Measurements from ENCODE around the gene LDLRAD4.

Gene LDLRAD4

GRCh38 chr18:13470516-13471197, 252.1 kb downstream of the LDLRAD4 start:
- TF ChIP-seq, protein P1, sequence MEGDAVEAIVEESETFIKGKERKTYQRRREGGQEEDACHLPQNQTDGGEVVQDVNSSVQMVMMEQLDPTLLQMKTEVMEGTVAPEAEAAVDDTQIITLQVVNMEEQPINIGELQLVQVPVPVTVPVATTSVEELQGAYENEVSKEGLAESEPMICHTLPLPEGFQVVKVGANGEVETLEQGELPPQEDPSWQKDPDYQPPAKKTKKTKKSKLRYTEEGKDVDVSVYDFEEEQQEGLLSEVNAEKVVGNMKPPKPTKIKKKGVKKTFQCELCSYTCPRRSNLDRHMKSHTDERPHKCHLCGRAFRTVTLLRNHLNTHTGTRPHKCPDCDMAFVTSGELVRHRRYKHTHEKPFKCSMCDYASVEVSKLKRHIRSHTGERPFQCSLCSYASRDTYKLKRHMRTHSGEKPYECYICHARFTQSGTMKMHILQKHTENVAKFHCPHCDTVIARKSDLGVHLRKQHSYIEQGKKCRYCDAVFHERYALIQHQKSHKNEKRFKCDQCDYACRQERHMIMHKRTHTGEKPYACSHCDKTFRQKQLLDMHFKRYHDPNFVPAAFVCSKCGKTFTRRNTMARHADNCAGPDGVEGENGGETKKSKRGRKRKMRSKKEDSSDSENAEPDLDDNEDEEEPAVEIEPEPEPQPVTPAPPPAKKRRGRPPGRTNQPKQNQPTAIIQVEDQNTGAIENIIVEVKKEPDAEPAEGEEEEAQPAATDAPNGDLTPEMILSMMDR (IDR thresholded peaks at IDR 0.05) = no peak
- Histone ChIP-seq H3K4me1 (no peaks in the 10 kb centered on the region), H3K4me2 (ENCODE audit: low read length) (no peak overlapping the region), H3K36me3 (ENCODE audit: control insufficient read depth, insufficient read depth, low read length) (no peaks in the 10 kb centered on the region), H3K9me3 (ENCODE audit: control insufficient read depth, low read length) (no peaks in the 10 kb centered on the region), H3K27me3 (ENCODE audit: control insufficient read depth, insufficient read depth, low read length) (no peaks in the 10 kb centered on the region), H2AFZ (no peak overlapping the region), H3K27ac (no peak overlapping the region), H3K4me3 (ENCODE audit: low read depth, low read length) (no peak overlapping the region), H3K9ac (no peak overlapping the region), H3K79me2 (no peaks in the 10 kb centered on the region)

DNA sequence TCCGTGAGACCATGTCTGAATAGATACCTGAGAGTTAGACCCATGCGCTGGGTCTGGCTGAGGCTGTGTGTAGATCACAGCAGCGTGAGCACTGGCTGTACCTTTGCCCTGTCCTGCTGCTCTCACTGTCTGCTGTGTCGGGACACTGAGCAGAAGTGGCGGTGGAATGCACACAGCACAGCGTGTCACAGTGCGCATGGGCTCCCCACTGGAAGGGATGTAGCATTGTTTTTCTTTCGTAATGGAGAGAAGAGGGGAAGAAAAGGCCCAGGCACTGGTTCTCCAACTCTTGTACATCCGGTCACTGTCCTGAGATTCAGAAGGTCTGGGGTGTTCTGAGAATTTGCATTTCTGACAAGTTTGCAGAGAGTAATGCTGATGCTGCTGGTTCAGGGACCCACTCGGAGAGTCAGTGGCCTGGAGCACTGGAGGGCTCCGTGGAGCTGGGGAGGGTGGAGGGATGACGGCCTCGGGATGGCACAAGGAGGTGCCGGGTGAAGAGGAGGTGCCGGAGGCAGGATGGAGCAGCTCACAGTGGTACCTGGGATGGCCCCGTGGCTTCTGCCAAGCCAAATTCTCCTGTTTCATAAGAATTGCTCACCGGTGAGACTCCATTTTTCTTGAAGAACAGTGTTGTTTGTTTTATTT, 252.8 kb downstream of the LDLRAD4 start:
- H3K27me3 ChIP-seq (ENCODE audit: control insufficient read depth, insufficient read depth, low read length) = no peaks in the 10 kb centered on the region
- H2AFZ ChIP-seq = no peak overlapping the region
- H3K27ac ChIP-seq = no peak overlapping the region
- no peaks in the 10 kb centered on the region for H3K9me3 ChIP-seq (ENCODE audit: control insufficient read depth, low read length)
- no peaks in the 10 kb centered on the region for H3K36me3 ChIP-seq (ENCODE audit: control insufficient read depth, insufficient read depth, low read length)
- H3K4me1 ChIP-seq = no peaks in the 10 kb centered on the region
- H3K4me2 ChIP-seq (ENCODE audit: low read length) = no peak overlapping the region
- TF ChIP-seq, protein P1 (IDR thresholded peaks at IDR 0.05) = no peak
- no peak overlapping the region for H3K9ac ChIP-seq
- H3K79me2 ChIP-seq = no peaks in the 10 kb centered on the region
- no peak overlapping the region for H3K4me3 ChIP-seq (ENCODE audit: low read depth, low read length)

DNA sequence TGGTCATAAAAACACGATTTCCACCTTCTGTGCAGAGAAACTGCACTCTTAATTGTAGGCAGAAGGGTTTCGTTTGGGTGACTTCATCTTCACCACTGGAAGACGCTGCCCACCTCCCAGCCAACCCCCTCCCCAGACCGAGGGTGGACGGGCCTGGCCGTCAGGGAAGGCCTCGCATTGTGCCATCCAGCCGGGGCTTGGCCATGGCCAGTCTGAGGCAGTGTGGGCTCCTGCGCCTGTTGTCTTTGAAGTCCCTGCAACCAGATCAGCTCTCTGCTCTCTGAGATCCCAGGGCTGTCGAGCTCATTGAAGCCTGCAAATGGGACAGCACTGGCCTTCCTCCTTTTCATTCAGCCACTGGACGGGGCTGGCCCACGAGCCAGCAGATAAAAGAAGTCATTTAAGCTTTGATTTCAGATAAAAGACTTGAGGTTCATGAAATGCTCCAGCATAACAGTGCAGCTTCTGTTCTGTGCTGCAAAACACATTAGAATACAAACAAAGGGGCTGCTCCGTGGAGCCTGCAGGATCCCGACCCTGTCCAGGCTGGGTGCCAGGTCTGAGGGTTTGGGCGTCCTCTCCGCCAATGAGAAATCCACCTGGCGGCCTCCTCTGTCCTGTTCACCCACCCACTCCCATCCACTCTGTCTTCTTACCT, 253.5 kb downstream of the LDLRAD4 start:
- H3K9me3 ChIP-seq (ENCODE audit: control insufficient read depth, low read length) = no peaks in the 10 kb centered on the region
- H3K27ac ChIP-seq = no peak overlapping the region

GRCh38 chr18:13473751-13474150, 255.2 kb downstream of the LDLRAD4 start:
- H3K9me3 ChIP-seq (ENCODE audit: control insufficient read depth, low read length) = no peaks in the 10 kb centered on the region
- H3K36me3 ChIP-seq (ENCODE audit: control insufficient read depth, insufficient read depth, low read length) = no peaks in the 10 kb centered on the region
- H3K4me3 ChIP-seq (ENCODE audit: low read depth, low read length) = no peak overlapping the region
- no peaks in the 10 kb centered on the region for H3K79me2 ChIP-seq
- no peaks in the 10 kb centered on the region for H3K4me1 ChIP-seq
- no peak overlapping the region for H2AFZ ChIP-seq
- TF ChIP-seq, protein P1 (IDR thresholded peaks at IDR 0.05) = no peak
- no peak overlapping the region for H3K4me2 ChIP-seq (ENCODE audit: low read length)
- no peaks in the 10 kb centered on the region for H3K27me3 ChIP-seq (ENCODE audit: control insufficient read depth, insufficient read depth, low read length)
- H3K9ac ChIP-seq = no peak overlapping the region
- no peak overlapping the region for H3K27ac ChIP-seq

More for the DNA sequence above, 253.5 kb downstream of the LDLRAD4 start:
- Histone ChIP-seq H3K79me2 (no peaks in the 10 kb centered on the region), H3K4me2 (ENCODE audit: low read length) (no peak overlapping the region), H3K9ac (no peak overlapping the region), H3K4me3 (ENCODE audit: low read depth, low read length) (no peak overlapping the region), H3K4me1 (no peaks in the 10 kb centered on the region), H2AFZ (no peak overlapping the region), H3K36me3 (ENCODE audit: control insufficient read depth, insufficient read depth, low read length) (no peaks in the 10 kb centered on the region), H3K27me3 (ENCODE audit: control insufficient read depth, insufficient read depth, low read length) (no peaks in the 10 kb centered on the region)
- TF ChIP-seq, protein P1 (IDR thresholded peaks at IDR 0.05) = no peak
